Cortex of kidney (tissue), 1 donor: ENCODE results near the gene NRXN3.

ENCODE experiments used
- DNase-seq: peaks from one replicate; lab custom pipeline; 2025; lab: John Stamatoyannopoulos, UW

Gene NRXN3

DNA sequence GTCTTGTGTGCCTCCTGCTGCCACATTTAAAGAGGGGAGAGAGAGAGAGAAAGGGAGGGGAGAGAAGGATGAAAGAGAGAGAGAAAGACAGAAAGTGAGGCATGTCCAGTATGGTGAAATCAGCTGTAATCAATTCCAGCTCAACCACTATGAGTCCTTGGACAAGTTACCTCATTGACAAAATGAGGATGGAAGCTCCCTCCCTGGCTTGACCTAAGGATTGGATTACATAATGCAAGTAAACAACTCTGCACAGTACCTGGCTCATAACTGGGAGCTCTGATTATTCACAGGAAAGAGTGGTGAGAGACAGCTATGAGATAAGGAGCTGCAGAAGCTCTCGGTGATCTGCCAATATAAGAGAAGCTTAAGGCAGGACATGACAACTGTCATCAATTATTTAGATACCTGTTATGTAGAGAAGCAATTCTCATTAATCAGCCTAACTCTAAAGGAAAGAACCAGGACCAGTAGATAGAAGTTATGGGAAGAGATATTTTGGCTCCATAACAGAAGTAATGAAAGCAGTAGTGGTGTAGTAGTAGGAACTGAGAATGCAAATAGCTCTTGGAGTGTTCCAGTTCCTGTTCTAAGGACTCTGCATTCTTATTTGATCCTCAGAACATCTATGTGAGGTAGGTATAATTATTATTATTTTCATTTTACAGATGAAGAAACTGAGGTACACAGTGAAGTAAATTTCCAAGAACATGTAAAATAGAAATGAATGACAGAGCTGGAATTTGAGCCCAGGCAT, 1249.6 kb downstream of the NRXN3 start:
- no peak for DNase-seq

DNA sequence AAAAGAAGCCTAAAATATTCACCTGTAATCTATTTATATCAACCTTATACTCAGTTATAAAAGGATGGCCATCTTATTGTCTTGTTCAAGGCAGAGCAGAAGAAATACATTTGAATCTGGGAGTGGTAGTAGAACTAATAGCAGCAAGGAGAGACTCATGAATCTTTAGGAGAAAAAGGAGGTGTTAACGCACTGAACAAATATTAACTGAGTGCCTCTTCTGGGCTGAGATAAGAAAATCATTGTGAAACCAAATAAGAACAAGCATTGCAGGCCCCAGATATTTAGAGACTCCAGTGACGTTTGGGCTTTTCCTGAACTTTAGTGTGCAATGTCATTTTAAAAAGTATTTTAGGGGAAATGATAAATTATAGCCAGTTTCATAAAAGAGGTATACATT, 1250.6 kb downstream of the NRXN3 start:
- DNase-seq: no peak

DNA sequence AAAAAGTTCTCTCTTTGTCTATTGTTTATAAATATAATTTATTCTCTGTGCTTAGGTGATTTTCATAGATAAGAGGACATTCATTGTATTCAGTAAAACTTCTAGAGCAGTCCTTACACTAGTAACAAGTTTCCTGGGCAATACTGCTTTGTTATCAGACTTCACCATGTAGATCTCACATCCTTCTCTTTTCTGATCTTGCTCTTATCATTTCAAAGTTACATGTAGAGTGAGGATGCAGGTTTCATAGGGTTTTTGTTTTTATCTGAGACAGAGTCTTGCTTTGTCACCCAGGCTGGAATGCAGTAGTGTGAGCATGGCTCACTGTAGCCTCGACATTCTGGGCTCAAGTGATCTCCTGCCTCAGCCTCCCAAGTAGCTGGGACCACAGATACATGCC, 1251.6 kb downstream of the NRXN3 start:
- no peak for DNase-seq

DNA sequence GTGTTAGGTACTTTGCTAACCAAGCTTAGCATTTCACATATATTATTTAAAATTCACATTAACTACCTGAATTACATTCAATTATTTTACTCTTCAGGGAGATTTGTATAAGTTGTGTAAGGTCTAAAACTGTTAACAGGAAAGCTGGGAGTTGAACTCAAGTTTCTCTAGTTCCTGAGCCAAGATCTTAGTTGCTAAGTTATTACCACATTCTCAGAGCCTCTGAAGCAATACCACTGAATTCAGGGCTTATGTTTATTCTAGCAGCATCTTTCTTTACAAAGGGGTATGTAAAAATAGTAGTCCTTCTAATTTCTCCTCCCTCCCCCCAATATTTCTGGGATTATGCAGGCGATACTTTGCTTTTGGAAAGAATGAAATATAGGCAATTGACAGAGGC, 1254.3 kb downstream of the NRXN3 start:
- no peak for DNase-seq

DNA sequence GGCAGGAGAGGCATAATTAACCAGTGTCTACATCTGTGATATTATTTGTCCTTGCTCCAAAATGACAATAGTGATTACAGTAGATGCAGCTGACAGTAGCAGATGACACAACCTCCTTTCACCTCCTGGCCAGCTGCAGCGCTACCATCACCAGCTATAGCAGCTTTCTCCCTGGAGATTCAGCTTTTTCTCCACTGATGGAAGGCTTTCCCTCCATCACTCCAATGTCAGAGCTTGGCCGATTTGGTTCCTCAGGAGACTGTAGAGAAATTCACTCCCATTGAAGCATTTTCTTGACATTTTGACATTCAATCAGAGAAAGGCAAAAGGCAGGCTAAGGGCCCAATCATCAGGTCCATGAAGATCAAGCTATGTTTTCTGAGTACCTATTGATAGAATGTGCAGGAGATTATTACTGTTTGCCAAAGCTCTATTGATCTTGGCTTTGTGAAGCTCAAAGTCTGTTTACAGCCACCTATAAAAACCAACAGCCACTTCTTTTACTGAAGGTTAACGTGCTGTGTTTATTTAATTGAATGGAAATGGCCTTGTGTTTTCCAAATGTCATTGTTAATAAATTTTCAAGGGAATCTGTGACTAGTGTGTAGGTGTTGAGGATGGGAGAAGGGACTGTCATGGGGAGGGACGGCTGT, 1256.1 kb downstream of the NRXN3 start:
- no peak for DNase-seq

DNA sequence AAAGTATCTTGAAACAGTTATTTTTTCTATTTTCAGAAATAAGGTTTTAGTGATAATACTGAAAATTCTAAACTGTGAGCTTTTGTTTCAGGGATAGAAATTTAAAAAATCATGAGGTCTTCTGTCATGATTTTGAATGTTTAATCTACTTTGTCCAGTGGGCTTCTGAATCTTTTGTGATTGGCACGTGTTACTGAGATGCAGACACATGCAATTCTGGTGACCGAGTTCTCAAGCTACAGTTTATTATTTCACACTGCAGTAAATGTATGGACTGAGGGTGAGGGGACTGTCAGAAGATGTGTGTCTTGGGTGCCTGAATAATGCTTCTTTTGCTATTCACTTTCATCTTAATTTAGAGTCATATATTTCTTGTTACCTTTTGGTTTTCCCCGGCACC, 1262.5 kb downstream of the NRXN3 start:
- no peak for DNase-seq

DNA sequence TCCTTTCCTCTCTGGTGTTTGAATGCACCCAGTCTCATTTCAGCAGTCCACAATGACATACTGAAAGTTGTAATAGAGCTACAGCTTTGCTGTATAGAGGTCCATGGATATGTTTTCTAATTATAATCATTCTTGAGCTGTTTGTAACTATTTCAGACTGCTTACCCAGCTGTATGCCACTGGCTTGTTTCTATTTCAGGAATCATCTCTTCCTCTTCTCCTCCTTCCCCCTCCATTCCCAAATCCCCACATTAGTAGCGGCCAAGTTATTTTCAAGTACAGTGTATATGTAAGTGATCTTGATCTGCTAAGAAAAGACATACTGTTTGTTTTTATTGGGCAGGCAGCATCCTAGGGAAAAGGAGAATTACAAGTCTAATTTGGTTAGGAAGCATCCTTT, 1266.2 kb downstream of the NRXN3 start:
- no peak for DNase-seq

DNA sequence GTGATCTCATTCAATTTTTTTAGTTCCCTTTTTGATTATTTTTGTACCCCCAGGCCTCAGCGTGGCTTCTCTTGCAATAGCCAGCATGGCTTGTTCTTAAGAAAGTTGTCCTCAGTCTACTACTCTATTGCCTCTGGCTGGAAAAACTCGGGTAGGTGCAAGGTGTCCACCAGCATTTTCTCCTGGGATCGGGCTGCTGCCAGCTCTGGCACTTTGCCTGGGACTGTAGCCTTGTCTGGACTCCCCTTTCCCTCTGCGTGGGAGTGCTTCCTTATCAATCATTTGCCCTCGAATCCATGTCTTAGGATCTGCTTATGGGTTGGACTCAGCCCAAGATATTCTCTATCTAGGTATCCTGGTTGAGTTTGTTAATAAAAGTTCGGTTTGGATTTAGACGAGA, 1267.8 kb downstream of the NRXN3 start:
- DNase-seq: no peak

DNA sequence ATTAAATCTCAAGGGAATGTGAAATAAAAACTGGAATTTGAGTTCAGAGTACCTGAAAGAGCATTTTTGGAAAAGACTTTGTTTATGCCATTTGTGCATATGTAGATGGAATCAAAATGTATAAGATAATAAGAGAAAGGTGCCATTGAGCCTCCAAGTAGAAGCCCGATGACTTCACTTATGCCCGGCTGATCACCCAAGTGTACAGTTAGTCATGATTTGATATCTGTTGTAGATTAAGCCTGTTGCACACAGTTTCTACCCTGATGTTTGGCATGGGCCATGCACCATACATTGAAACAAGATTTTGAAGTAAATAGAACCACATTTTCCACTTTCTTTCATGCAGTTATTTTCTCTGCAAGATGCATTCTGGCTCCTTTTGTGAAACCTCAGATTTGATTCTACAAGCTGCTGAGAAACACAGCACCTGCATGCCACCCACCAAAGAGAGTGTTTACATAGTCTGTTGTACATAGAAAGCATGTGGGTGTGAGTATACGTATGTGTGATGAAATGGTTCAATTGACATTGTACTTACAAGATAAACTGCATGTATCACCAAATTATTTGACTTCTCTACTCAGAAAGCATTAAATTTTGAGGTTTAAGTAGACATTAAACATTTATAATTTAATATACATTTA, 1268.6 kb downstream of the NRXN3 start:
- DNase-seq: no peak

DNA sequence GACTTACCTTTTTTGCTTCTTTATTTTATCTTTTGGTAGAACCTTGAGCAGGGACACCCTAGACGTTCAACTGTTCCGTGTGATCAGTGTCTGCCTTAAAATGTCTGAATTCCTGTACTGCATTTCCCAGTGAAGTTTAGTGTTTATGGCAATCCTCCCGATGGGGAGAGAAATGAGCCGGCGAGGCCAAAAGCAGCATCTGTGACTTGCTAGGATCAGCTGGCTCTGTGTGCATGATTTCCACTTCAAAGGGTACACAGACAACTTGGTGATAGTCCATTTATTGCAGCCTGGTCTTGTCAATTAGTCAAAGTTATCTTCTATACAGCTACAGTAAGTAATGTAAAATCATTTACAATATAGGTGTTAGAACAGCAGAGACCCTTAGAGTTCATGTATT, 1272.6 kb downstream of the NRXN3 start:
- no peak for DNase-seq

DNA sequence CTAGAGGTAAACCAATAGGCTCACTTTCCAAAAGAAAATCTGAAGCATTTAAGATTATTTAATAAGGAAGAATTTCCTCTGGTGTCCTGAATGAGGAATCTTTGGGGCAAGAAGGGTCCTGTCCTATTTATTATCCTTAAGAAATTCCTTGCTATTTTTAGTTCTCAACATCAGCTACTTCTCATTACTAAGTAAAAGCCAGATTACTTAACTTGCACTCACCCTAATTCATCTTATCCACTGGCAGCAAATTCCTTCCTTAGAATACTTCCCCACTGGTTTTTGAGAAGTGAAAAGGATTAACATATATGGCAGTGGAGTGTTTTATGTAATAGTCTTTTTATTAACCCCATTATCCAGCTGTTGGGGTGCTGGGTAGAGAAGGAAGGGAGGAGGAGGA, 1273.4 kb downstream of the NRXN3 start:
- DNase-seq: no peak

DNA sequence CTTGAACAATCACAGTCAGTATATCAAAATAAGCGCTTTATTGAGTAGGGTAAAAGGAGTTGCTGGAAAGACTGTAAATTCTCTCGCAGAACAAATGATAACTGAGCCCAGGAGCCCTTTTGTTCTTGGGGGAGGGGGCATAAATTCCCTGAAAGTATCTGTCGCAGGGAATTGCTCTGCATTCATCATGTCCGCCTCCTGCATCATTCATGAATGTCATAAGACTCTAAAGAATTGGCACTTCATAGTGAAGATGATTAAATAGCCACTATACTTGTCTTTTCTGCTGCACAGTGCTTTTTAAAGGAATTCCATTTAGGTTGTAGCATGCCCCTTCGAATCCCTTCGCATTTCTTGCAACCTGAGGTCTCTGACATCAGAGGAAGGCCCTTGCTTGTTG, 1278.8 kb downstream of the NRXN3 start:
- no peak for DNase-seq

DNA sequence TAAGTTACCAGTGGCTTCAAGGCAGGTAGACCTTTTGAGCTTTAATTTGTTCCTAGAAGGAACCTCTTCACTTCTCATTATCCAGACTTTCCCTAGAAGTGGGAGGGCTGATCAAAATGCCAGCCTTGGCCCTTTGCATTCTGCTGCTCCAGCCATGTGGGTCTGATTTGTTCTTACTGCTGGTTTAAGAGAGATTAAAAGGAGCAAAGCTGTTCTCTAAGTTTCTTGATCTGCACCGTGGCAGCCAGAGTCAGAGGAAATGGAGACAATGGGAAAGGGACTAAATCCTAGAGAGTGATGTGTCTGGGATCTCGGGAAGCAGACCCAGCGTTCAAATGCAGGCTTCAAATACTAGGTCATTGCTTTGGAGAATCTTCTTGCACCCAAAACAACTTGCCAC, 1281.4 kb downstream of the NRXN3 start:
- DNase-seq: no peak

DNA sequence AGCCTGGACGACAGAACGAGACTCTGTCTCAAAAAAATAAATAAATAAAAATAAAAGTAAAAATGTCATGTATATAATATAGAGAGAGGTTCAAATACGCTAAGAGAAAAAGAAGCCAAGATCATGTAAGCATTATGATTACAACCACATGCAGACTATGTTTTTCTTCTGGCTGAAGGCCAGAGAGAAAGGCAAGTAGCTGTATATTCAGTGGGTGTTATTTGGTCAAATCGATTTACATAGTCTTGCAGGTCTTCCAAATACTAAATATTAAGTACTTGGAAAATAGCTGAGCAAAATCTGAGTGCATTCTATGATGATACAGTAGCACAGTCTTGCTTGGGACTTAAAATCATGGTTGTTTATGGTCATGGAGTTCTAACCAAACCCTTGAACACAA, 1283.1 kb downstream of the NRXN3 start:
- no peak for DNase-seq

DNA sequence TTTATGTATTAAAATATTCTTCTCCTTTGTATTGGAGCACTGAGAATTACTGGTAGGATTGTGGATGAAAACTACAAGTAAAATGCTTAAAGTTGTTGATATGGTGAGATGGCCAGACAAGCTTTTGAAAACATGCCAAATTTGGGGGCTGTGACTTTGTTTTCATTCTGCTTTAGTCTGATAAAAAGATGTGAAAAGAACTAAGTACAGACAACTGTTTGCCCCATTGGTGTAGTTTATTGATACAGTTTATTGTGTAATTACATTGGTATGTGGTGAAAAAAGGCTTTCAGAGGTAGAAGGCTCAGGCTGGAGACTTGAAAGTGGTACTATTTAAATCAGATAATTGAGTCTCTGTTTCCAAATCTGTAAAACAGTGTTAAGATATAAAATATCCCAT, 1294.3 kb downstream of the NRXN3 start:
- DNase-seq: no peak

DNA sequence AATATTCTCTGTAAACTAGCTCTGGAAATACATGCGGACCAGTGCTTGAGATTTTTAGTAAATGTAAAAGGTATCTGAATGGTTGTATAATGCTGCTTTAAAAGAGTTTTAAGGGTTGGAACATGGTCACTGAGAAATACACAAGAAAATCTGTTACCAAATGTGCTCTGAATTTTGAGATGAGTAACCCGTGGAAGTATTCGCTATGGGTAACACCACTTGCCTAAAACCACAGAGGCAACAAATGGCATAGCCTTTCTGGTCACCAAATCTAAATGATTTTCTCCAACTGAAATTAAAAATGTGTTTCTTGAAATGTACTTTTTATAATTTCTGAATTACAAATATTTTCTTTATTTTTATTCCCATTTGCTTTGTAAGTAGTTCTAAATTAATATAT, 1295.5 kb downstream of the NRXN3 start:
- no peak for DNase-seq

DNA sequence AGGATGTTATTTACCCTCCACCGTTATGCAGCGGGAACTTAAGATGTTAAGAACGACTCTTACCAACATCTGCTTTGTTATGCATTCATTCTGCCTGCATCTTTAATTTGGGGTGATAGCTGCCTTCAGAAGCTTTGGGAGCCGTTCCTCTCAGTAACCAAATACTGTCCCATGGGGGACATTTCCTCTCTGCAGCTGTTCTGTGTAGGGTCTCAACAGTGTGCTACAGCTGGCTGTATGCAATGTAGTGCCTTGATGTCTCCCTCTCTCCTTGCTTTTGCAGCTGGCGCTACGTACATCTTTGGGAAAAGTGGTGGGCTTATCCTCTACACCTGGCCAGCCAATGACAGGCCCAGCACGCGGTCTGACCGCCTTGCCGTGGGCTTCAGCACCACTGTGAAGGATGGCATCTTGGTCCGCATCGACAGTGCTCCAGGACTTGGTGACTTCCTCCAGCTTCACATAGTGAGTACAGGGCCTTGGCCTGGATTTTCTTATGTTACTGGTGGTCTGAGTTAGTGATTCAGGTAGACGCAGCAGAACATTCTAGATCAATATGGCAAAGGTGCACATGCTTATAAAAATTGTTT, 1296.9 kb downstream of the NRXN3 start:
- DNase-seq: no peak

DNA sequence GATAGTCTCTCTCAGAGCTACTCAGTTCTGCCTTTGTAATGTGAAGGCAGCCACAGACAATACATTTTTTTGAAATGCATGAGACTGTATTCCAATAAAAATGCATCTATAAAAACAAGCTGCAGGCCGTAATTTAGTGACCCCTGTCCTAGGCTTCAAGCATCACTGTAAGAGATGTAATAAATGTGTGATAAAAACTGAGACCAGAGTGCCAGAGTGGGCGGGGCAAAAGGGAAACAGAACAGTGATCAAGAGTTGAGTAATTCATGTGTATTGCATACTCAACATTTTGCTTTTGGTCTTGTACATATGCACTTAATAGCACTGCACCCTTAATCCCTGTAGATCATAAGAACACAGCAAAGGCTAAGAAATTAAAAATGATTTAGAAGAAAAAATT, 1297.7 kb downstream of the NRXN3 start:
- no peak for DNase-seq

DNA sequence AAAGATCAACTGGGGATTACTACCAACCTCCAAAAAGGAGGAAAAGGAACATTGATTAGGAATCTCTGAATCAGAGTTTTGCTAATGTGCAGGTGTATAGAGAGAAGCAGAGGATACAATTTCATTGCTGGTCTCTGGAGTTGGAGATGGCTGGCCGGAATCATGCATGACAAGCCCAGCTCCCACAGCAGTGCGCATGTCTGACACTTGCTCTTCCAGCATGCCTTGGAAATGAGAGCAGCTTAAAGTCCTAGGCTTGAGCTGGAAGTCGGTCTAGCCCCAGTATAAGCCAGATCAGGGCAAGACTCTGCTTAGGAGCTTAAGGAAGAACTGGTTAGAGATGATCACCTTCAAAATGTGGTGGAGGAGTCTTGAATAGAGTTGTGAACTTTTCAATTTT, 1298.3 kb downstream of the NRXN3 start:
- no peak for DNase-seq

DNA sequence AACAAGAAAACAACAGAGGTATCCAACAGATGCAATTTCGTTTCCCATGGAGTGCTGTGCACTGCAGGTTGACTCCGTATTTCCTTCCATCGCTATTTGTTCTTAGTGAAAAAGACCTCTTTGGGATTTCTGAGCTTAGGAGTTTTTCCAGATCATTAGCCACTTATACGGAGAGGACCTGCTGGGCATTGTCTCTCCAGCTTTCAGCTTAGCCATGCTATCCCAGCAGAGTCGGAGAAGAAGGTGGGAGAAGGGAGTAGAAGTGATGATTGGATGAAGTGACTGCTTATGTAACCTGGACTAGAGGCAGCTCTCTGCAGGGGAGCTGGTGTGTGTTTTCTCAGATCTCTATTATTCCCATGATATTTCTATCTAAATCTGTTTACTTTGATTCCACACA, 1303.5 kb downstream of the NRXN3 start:
- no peak for DNase-seq

DNA sequence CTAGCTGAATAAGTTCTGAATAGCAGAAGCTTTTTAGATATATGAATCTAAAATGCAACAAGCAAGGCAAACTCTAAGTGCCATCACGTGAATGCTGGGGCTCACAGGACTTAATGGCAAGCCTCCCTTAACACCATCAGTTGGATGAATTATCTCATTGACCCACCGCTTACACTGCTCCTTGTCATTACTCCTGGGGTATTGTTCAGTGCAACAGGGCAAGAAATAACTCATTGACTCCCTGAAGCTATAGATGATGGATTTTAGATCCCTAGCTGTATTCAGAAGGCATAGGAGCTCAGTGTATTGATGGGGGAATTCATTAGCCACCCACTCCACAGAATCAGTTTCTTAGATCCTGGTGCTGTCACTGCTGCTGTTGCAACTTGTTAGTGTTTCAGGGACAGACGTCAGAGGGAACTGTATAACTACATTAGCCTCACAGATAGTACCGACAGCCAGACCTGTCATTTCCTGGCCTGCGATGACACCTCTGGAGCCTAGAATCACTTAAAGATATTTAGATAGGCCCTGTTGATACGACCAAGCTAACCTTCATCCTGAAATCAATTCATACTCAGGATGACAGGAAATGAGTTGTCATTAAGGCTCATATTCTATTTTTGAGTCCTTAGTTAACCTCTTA, 1305.8 kb downstream of the NRXN3 start:
- no peak for DNase-seq

DNA sequence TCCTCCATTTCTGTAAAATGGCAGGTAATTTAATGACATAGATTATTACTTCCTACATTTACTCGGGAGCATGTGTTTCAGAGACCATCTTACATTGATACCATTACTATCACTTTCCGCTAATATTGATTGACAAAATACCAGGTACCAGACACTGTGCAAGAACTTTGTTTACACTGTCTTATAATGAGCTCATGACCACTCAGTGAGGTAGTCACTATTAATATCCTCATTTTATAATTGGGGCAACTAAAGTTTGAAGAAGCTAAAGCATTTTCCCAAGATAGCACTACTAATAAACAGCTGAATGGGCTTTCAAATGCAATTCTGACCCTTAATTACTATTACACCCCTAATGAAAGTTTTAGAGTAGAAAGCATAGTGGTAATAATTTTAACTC, 1306.4 kb downstream of the NRXN3 start:
- DNase-seq: no peak

DNA sequence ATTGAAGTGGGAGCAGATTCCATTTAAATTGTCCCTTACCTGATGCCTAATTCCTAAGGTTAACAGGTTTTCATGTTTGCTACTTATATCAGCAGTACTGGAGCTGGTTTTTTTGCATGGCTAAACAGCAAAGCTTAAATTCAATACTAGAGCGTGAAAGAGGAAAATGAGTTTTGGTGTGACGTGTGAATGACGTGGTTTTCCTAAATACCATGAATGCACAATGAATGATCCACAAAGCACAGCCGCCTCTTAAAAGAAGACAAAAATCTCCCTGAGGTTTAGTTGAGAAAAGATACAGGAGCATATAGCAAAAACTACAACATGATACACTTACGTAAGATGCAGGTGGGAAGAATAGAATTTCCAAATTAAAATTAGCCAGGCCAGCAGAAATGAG, 1310.0 kb downstream of the NRXN3 start:
- DNase-seq: no peak
